IPS-15b (cell line): Measurements from ENCODE around the gene FOXO6.

Experiments
- H3K27me3 ChIP-seq: one replicate; pipeline ENCODE4 v1.6.1; 2013; ENCODE audit warnings: low read length; ENCODE audit not compliant: control insufficient read depth, insufficient read depth
- H3K36me3 ChIP-seq: one replicate; pipeline ENCODE4 v1.6.1; 2013; ENCODE audit warnings: low read length; ENCODE audit not compliant: control insufficient read depth, insufficient read depth
- H3K4me1 ChIP-seq: one replicate; pipeline ENCODE4 v1.6.1; 2013; ENCODE audit warnings: mild to moderate bottlenecking, low read length; ENCODE audit not compliant: control insufficient read depth, insufficient read depth
- H3K4me3 ChIP-seq: one replicate; pipeline ENCODE4 v1.5.1; 2013; ENCODE audit warnings: low read depth, low read length
- H3K9ac ChIP-seq: one replicate; pipeline ENCODE4 v1.6.1; 2013; ENCODE audit warnings: low read depth, mild to moderate bottlenecking, low read length
- H3K9me3 ChIP-seq: one replicate; pipeline ENCODE4 v1.6.1; 2013; ENCODE audit warnings: mild to moderate bottlenecking, low read length; ENCODE audit not compliant: control insufficient read depth, insufficient read depth

FOXO6 gene

GRCh38 chr1:41419584-41420295, 58.5 kb downstream of the FOXO6 start:
- H3K27me3 ChIP-seq: no peaks in the 10 kb centered on the region
- no peaks in the 10 kb centered on the region for H3K4me1 ChIP-seq
- no peak overlapping the region for H3K4me3 ChIP-seq

GRCh38 chr1:41420351-41420750, 59.1 kb downstream of the FOXO6 start:
- H3K9ac ChIP-seq: no peak overlapping the region
- no peak overlapping the region for H3K4me3 ChIP-seq
- H3K36me3 ChIP-seq: no peaks in the 10 kb centered on the region
- H3K4me1 ChIP-seq: no peaks in the 10 kb centered on the region
- no peaks in the 10 kb centered on the region for H3K27me3 ChIP-seq
- no peaks in the 10 kb centered on the region for H3K9me3 ChIP-seq

More at GRCh38 chr1:41419584-41420295, 58.5 kb downstream of the FOXO6 start:
- no peaks in the 10 kb centered on the region for H3K9me3 ChIP-seq
- H3K36me3 ChIP-seq: no peaks in the 10 kb centered on the region
- H3K9ac ChIP-seq: no peak overlapping the region

GRCh38 chr1:41420860-41421259, 59.6 kb downstream of the FOXO6 start:
- Histone ChIP-seq H3K36me3 (no peaks in the 10 kb centered on the region), H3K4me1 (no peaks in the 10 kb centered on the region), H3K4me3 (no peak overlapping the region), H3K9ac (no peak overlapping the region), H3K27me3 (no peaks in the 10 kb centered on the region), H3K9me3 (no peaks in the 10 kb centered on the region)

- no peaks in the 10 kb centered on the region for H3K9me3 ChIP-seq
- no peaks in the 10 kb centered on the region for H3K4me1 ChIP-seq
- no peaks in the 10 kb centered on the region for H3K36me3 ChIP-seq
- no peak overlapping the region for H3K4me3 ChIP-seq
- no peaks in the 10 kb centered on the region for H3K27me3 ChIP-seq
- H3K9ac ChIP-seq: no peak overlapping the region
These were observed 61.1 kb downstream of the FOXO6 start for GRCh38 chr1:41422306-41422705.

- Histone ChIP-seq H3K4me3 (no peak overlapping the region), H3K9ac (no peak overlapping the region), H3K36me3 (no peaks in the 10 kb centered on the region), H3K27me3 (no peaks in the 10 kb centered on the region), H3K4me1 (no peaks in the 10 kb centered on the region), H3K9me3 (no peaks in the 10 kb centered on the region)
These were observed 62.4 kb downstream of the FOXO6 start for GRCh38 chr1:41423511-41424191.

- H3K27me3 ChIP-seq: no peaks in the 10 kb centered on the region
- no peak overlapping the region for H3K4me3 ChIP-seq
- no peaks in the 10 kb centered on the region for H3K9me3 ChIP-seq
- H3K9ac ChIP-seq: no peak overlapping the region
- no peaks in the 10 kb centered on the region for H3K4me1 ChIP-seq
- H3K36me3 ChIP-seq: no peaks in the 10 kb centered on the region
These were observed 63.4 kb downstream of the FOXO6 start for GRCh38 chr1:41424581-41425118.

- Histone ChIP-seq H3K4me1 (no peaks in the 10 kb centered on the region), H3K27me3 (no peaks in the 10 kb centered on the region), H3K36me3 (no peaks in the 10 kb centered on the region), H3K4me3 (no peak overlapping the region), H3K9ac (no peak overlapping the region), H3K9me3 (no peaks in the 10 kb centered on the region)
These were observed 64.1 kb downstream of the FOXO6 start for GRCh38 chr1:41425369-41425768.

- Histone ChIP-seq H3K36me3 (no peaks in the 10 kb centered on the region), H3K27me3 (no peaks in the 10 kb centered on the region), H3K9ac (no peak overlapping the region), H3K9me3 (no peaks in the 10 kb centered on the region), H3K4me3 (no peak overlapping the region), H3K4me1 (no peaks in the 10 kb centered on the region)
These were observed 65.1 kb downstream of the FOXO6 start for GRCh38 chr1:41426201-41426890.

- H3K9me3 ChIP-seq: no peaks in the 10 kb centered on the region
- no peaks in the 10 kb centered on the region for H3K27me3 ChIP-seq
- no peak overlapping the region for H3K9ac ChIP-seq
- H3K4me3 ChIP-seq: no peak overlapping the region
- H3K36me3 ChIP-seq: no peaks in the 10 kb centered on the region
- no peaks in the 10 kb centered on the region for H3K4me1 ChIP-seq
These were observed 66.1 kb downstream of the FOXO6 start for GRCh38 chr1:41427122-41427913.

- H3K27me3 ChIP-seq: no peaks in the 10 kb centered on the region
- H3K4me1 ChIP-seq: peaks cover 1% of the 10 kb centered on the region
- no peak overlapping the region for H3K4me3 ChIP-seq
- H3K9me3 ChIP-seq: no peaks in the 10 kb centered on the region
- no peak overlapping the region for H3K9ac ChIP-seq
- H3K36me3 ChIP-seq: no peaks in the 10 kb centered on the region
These were observed 66.9 kb downstream of the FOXO6 start for GRCh38 chr1:41427916-41428737.
